ENCODE measurements around the gene CATSPER1.
"Not testable (repeated sequence)": the region's sequence is repeated elsewhere in the genome, so short reads cannot be mapped to it uniquely, and the experiment has no call there.

CATSPER1 gene

DNA sequence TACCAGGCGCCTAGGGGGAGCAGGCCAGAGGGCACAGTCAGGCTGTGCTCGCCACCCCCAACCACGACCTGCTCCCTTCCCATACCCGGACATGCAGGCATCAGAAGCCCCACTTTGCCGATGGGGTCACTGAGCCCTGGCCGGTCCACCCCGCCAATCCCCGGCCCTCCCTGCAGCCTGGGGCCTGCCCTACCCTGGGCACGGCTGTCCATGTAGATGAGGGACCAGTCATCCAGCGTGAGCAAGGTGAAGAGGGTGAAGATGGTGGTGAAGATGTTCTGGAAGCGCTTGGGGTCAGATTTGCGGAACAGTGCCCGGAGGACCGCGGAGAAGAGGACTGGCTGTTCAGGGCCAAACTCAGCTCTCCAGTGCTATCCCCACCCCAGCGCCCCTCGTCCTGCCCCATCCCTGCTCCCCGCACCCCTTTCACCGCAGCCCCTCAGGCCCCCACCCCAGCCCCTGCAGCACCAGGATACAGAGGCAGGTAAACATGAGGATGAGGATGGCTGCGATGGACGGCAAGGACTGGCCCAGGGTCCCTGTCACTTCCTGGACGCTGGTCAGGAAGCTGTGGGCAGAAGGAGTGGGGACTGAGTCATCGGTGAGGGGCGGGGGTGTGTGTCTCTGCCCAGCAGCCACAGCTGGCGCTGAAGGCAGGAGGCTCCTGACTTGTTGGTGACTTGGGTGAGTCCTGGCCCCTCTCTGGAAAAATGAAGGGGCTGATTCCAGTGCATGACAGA is 5.5 kb downstream of the CATSPER1 start:
- DNase-seq = no peak

DNA sequence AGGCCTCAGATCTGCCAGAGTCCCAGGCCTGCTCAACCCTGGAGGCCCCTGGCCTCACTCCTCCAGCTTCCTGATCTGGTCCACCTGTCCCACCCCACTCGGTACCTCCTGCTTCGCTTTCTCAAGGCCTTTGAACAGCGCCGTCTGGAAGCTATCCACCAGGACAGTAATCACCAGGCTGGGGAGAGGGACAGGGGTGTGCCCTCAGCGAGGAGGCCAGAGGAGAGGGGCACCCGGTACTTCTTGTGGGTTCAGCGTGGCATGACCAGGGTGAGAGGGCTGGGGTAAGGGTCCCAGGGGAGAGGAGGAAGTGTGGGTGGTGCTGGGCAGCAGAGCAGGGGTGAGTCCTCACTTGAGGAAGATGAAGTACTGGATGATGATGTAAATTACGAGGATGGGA is 6.1 kb downstream of the CATSPER1 start:
- no peak for DNase-seq

DNA sequence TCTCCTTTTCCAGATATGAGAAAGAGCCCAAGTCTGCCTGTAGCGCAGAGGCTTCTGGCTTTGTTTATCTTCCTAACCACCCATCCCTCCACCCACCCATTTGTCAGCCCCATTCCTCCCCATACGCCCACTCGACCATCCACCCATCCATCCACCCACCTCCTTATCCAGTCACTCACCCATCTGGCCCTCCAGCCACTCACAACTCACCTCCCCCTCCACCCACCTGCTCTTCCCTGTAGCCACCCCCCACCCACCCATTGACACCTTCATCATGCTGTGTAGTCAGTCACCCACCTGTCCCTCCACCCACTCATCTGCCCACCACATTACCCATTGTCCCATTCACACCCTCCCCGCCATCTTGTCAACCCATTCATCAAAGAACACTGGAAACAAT is 9.0 kb downstream of the CATSPER1 start:
- DNase-seq = no peak

DNA sequence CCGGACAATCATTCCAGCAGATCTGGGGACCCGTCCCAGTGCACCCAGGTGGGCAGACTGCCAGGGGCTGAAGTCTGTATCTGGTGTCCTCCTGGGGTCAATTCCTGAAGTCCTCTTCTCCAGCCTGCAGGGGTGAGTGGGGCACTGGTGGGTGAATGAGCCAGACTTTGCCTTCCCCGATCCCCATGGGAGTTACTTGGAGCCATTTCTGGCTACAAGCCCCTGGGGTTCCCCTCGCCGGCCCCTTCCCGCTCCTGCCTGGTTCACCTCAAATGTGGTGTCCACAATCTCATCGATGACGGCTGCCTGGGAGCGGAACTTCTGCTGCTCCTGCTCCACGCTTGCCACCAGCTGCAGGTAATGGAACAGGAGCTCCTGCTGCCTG is 9.5 kb downstream of the CATSPER1 start:
- DNase-seq = no peak

DNA sequence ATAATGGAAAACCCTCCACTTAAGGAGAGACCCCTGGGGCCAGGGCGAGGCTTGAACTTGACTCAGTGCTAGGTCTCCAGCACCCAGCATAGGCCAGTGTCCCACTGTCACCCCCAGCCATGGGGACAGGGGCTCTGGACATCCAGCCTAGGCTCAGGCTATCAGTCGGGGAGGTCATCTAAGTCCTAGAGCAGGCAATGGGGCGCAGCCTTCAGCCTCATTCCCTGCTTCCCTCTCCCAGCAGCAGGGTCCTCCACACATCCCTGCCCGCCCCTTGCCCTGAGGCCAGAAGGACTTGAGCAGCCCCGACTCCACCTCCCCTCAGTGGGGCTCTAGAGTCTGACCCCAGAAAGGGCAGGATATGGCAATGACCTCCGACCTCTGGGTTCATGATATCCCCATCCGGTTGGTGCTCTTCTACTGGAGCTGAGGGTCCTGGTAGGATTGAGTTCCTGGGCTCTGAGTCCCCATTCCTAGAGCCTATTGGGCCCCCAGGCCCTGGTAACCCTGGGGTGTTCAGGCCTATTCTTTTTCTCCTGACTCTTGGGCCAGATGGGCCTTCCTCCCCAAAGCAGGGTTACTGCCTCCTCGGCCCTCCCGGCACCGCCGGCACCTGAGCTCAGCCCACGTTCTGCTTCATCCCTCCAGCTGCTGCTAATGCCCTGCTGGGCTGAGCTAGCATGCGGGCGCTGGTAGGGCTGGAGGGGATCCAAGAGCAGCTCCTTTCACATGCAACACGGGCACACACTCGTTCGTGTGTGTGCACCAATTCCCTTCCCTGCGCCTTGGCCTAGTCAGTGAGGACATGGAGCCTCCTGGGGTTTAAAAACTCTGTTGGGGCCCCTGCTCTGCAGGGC is 10.1 kb downstream of the CATSPER1 start:
- DNase-seq = no peak

DNA sequence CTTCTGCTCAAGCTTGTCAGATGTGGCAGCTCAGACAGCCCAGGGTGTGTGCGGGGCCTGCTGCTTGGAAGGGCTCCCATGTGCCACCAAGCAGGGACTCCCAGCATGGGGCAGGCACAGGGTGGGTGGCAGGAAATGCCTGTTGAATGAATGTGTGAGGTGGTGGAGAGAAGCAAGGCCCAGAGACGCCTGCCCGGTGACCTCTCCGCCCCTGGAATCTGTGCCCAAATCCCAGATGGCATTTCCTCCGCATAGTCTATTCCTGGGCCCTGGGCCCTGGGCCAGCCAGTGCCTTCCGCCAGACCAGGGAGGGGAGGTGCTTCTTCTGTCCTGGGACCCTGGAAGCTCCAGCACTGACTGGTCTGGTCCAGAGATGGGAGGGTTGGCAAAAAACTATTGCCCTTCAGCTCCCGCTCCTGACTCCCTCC is 10.8 kb downstream of the CATSPER1 start:
- no peak for DNase-seq

DNA sequence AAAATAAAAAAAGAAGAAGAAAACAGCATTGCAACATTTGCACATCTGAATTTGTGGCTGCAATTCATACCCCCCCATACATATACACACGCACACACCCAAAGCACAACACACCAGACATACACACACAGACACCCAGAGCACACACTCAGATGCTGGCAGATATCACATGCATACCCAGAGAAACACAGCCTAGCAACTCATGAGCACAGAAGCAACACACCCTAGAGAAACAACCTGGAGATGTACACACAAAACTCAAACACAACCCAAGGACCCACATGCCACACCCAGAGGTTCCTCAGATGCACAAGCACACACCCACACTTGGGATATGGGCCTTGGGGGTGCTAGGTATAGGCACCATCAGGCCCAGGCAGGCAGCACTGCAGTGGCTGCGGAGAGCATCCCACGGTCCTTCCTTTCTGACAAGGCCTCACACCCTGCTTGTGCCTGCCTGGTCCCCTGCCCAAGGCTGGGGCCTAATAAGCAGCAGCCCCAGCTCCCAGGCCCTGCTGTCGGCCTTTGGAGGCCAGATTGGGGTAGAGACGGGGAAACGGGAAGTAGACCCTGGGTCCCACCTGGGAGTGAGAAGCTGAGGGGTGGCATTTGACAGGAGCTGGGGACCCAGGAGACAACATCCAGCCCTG is 11.3 kb downstream of the CATSPER1 start:
- DNase-seq = no peak

DNA sequence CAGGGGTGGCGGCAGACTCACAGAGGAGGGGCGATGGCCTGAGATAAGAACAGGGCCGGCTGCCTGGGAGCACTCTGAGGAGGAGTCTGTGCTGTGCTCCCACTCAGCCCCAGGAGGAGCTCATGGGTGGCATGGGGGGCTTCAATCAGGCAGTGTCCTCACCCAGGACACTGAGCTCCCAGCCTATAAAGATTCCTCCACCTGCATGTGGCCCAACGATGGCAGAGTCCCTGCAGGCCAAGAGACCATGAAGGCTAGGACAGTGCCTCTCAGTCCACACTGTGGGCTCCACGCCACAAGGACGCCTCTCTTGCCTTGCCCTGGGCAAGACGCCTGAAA is 12.5 kb downstream of the CATSPER1 start:
- DNase-seq = no peak

DNA sequence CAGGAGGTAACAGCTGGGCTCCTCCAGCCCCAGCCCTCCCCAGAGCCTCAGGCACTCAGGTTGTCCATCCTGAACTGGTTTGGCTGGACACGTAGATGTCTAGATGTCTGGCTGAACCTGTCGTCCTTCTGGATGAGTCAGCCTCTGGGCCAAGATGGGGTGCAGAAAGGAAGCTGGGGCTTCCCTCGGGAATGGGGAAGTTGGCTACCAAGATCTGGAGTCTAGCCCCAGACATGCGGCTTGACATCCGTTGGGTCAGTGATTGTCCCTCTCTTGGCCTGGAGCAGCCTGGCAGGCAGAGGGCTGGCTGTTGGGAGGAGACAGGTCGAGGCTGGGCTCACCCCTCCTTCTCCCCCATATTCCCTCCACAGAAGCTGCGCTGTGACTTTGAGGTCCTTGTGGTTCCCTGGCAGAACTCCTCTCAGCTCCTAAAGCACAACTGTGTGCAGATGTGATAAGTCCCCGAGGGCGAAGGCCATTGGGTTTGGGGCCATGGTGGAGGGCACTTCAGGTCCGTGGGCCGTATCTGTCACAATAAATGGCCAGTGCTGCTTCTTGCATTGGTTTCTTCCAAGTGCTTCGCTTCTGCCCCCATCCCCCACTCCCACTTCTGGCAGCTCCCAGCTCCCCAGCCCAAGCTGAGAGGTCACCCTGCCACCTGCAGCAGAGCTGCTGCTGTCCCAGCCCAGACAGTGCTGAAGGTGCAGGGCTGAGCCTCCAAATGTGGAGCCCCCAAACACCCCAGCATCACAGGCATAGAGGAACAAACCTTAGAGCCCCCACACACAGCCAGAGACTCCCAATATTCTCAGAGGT is 13.1 kb downstream of the CATSPER1 start:
- DNase-seq = no peak

DNA sequence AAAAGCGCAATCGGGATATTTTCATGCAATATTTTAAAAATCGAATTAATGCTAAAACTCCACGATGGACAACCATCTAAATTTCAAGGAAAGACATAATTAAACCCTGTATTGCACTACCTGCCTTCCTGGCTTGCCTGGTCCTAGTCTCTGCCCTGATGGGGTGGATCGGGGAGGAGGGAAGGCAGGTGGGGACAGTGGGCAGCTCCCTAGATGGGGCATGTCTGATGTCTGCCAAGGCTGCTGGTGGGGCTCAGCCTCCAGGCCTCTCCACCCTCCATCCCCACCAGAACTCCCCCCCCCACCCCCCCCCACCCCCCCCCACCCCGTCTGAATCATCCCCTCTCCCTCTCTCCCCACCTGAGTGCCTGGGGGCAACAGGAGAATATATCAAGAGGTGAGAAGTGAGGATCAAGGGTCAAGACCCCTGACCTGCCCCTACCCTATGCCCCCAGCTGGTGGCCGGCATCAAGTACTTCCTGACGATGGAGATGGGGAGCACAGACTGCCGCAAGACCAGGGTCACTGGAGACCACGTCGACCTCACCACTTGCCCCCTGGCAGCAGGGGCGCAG is 13.8 kb downstream of the CATSPER1 start:
- DNase-seq = no peak

DNA sequence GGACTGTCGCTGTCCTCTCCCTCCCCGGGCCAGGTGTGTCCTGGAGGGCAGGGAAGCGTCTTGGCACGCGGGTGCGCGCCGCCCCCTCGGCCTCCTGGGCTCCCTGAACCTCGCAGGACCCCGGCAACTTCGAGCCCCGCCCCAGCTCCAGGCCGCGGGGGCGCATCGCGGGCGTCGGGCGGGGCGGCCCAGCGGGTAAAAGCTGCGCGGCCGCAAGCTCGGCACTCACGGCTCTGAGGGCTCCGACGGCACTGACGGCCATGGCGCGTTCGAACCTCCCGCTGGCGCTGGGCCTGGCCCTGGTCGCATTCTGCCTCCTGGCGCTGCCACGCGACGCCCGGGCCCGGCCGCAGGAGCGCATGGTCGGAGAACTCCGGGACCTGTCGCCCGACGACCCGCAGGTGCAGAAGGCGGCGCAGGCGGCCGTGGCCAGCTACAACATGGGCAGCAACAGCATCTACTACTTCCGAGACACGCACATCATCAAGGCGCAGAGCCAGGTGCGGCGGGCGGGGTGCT is 14.4 kb downstream of the CATSPER1 start, which contains the start of gene CST6:
Gene CST6, plus strand, starts transcription at position 224 of the 519 bp plus-strand sequence. Its CDS starts 37 bp downstream, at position 261.
- DNase-seq = no peak

DNA sequence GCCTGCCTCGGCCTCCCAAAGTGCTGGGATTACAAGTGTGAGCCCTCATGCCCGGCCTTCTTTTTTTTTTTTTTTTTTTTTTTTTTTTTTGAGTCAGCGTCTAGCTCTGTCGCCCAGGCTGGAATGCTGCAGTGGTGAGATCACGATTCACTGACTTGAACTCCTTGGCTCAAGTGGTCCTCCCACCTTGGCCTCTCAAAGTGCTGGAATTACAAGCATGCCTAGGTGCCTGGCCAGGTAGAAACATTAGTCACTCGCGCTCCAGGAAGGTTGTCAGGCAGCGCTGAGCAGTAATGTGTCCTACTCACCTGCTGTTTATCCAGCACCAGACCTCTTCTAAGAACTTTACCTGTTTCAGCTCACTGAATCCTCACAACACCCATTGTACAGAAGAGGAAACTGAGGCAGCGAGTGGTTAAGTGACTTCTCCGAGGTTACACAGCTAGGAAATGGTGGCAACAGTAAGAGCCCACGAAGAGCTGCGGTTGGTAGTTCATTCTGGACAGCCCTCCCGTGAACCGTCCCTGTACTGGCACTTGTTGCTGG is 15.0 kb downstream of the CATSPER1 start:
- DNase-seq = no peak

DNA sequence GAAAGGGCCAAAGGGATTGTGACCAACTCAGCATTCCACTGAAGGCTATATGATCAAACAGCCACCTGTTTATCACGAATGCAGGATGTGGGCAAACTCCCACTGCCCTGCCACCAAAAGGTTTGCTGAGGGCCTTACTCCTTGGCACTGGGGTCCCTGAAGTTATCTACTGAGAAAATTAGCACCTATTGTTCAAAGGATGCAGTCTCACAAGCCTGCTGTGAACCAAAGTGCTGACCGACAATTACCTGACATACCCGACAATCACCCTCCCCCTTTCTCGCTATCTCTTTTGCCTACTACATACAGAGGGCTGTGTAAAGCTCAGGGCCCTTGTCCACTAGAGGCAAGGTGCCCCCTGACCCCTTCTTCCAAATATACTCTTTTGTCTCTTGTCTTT is 16.2 kb downstream of the CATSPER1 start:
- DNase-seq = not testable (repeated sequence)

DNA sequence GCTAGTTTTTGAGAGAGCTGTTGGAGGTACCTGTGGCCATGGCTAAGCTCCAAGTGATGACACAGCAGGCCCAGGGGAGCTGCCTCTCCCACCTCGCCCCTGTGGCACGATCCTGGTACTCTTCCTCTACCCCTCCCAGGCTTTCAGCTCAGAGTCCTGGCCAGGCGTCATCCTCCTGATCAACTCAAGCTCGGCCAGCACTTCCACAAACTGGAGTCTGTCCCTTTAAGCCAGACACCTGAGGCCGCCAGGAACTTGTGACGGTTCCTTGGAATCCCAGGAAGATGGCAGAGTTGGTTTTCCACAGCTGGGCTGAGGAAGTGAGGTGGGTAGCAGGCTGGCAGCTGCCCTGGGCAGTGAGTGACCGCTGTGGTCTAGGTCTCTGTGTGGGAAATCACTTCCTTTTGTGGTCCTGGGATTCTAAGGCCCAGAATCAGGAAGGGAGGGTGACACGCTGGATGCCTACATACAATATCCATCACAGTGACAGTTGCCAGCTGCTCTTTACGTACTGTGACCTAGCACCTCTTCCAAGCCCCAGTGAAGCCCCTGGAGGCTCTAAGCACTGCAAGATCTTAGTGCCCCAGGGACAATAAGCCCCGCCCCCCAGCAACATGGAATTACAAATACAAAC is 17.7 kb downstream of the CATSPER1 start:
- no peak for DNase-seq

DNA sequence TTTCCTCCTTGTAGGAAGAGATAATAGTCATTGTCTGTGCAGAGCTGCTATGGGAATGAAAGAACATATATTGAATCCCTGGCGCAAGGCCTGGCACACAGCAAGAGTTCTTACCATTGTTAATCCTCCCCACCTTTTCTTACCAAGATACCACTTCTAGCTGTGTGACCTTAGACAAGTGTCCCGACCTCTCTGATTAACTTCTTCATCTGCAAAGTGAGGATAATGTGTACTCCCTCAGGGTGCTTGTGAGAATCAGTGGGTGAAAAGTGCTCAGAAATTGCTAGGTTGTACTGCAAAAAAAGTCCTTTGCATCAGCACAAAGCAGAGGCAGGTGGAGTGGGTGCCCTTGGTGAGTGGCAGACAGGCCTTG is 18.2 kb downstream of the CATSPER1 start:
- no peak for DNase-seq

DNA sequence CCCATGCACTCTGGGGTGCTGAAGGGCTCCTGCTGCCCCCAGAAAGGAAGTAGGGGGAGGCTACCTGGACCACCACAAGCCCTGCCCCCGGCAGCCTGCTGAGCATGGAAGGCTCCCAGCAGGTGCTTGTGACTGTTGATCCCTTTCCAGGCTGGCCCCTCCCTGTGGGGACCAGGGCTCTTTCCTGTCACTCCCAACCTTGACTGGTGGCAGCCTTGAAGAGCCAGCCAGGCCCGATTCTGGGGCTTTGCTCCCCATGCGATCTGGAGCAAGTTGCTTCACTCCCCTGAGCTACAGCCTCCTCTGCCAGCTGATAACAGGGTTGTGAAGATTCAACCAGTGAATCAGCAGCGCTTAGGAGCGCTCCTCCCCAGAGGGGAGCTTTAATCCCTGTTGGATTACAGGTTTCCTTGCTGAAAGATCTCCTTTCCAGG is 19.1 kb downstream of the CATSPER1 start:
- no peak for DNase-seq

DNA sequence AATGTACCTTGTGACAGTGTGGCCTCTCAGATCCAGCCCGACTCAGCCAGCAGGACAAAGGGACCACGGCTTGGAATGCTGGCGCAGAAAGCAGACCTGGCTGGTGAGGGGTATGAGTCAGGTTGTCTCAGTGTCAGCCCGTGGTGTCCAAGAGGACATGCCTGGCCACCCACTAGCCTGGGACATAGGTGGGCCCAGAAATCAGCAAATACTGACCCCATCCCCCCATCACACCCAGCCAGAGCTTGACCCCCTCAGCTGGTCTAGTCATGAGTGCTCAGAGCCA is 19.4 kb downstream of the CATSPER1 start:
- DNase-seq = no peak

DNA sequence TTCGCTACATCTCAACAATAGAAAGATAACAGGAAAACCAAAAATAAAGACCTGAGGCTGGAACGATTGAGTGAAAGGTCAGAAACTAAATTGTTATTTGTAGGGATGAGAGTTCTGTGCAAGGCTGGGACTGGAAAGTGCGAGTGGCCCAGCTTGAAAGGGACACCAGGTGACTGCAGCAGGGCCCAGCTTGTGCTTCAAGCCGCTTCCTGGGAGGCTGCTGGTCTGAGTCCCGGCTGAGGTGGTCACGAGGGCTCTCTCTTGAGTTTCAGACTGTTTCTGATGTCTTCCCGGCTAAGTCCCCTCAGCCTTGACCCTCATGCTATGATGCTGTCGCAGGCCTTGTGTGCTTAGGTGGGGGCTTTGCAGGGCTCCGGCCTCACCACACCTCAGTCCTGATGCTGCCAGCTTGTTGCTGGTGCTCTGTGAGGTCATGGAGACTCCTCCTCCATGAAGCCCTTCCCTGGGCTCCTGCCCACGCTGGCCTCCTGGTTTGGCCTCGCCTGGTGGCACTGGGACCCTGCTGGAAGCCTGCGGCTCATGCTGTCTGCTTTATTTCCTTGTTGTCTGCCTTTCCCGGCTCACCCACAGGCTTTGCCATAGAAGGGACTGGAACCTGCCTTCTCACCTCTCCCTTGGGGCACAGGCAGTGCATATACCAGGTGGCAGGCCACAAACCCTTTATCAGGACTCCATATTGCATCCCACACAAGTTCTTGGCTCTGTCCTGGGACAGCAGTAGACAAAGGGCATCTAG is 20.0 kb downstream of the CATSPER1 start:
- DNase-seq = no peak

DNA sequence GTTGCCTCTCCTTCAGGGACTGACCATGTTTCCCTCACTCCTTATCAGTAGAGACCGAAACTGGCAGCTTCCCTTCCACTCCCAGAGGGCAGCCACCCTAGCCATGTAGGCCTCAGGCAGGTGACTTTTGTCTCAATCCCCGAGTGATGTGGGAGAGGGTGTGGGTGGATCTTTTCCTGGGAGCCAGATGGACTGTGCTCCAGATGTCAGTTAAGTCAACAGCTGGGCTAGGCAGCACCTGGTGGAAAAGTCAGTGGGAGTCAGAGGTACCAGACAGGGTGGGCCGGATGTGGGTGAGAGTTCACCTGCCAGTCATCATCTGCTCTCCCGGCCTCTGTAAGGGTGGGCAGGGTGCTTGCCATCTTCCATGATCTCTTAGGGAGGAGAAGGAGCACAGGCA is 22.1 kb downstream of the CATSPER1 start:
- no peak for DNase-seq

DNA sequence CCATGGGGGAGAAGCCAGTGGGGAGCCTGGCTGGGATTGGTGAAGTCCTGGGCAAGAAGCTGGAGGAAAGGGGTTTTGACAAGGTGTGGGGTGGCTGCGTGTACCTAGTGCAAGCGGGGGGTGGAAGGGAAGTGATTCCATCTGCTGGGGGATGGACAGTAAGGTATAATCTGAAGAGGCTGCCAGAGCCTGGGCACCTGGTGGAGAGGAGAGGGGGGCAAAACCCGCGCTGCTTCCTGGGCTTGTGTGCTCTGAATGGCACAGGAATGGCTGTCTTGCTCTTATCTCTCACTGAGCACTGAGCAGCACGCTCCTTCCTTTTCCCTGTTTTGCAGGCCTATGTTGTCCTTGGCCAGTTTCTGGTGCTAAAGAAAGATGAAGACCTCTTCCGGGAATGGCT is 23.0 kb downstream of the CATSPER1 start:
- no peak for DNase-seq

DNA sequence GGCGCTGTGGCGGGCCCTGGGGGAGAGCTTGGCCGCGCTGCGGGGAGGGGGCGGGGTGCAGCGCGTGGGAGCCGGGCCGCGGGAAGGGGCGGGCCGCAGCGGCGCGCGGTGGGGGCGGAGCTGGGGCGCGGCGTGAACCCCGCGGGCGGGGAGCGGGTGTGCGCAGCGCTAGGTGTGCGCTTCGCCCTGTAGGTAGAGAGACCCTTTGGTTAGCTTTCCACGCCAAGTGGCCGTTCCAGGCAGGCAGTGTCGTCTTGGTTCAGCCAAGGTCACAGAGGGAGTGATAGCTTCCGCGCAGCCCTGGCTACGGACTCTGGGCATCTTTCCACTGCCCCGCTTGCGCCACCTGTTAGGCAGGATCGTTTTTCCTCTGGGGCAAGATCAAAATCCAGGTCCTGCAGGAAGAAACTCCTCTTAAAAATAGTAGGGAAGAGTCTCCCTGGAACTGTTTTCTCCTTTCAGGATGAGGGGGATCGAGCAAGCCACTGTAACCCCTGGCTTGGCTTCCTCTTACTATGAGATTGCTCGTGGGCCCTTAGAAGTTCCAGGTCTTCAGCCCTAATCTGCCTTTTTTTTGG is 23.5 kb downstream of the CATSPER1 start:
- no peak for DNase-seq
